Heart right ventricle (tissue), 16 donors: ENCODE data around the gene PRDM4. TPM values are rescaled to one million over a fixed set of nuclear protein-coding genes. Genes with fewer than 3 reads are reported as not detected.
"Not testable (repeated sequence)": the region's sequence is repeated elsewhere in the genome, so short reads cannot be mapped to it uniquely, and the experiment has no call there.

Source experiments
- ATAC-seq, 8 donors: fragments of 200-7000 bp; cut with Tn5 transposase; one replicate each; pipeline ENCODE4 v1.9.1; 2020; ENCODE audit warnings: mild to moderate bottlenecking in 8 of 8, moderate library complexity in 8 of 8, moderate number of reproducible peaks in 1 of 8
- DNase-seq, 2 donors: peaks; one replicate each; pipeline ENCODE4 v3.0.0-alpha.2; 2020
- H3K27ac ChIP-seq, 10 donors: fragments of 200-600 bp; sonication (generic) in 2 of 10; one replicate each; pipeline versions ENCODE4 v1.5.0 to v1.8.0; 2020 to 2022; ENCODE audit warnings: mild to moderate bottlenecking in 3 of 10
- H3K27me3 ChIP-seq, 7 donors: fragments of 200-600 bp; one replicate each; pipeline ENCODE4 v1.8.0; 2021 to 2022; ENCODE audit warnings: mild to moderate bottlenecking in 2 of 7
- H3K36me3 ChIP-seq, 9 donors: fragments of 200-600 bp; sonication (generic) in 1 of 9; one replicate each; pipeline versions ENCODE4 v1.5.0 to v1.8.0; 2020 to 2022; ENCODE audit warnings: mild to moderate bottlenecking in 2 of 9
- H3K4me1 ChIP-seq, 9 donors: fragments of 200-600 bp; sonication (generic) in 1 of 9; one replicate each; pipeline versions ENCODE4 v1.5.0 to v1.8.0; 2020 to 2022; ENCODE audit warnings: mild to moderate bottlenecking in 4 of 9
- H3K4me3 ChIP-seq, 10 donors: fragments of 200-600 bp; sonication (generic) in 2 of 10; one replicate each; pipeline versions ENCODE4 v1.5.0 to v1.8.0; 2020 to 2022; ENCODE audit warnings: mild to moderate bottlenecking in 7 of 10, moderate library complexity in 2 of 10
- H3K9me3 ChIP-seq, 11 donors: fragments of 200-600 bp in 10 of 11; sonication (generic) in 2 of 11; one replicate each; pipeline versions ENCODE4 v1.5.0 to v1.8.0; 2013 to 2022; ENCODE audit warnings: mild to moderate bottlenecking in 2 of 11, control low read depth in 1 of 11, moderate library complexity in 1 of 11
- CTCF ChIP-seq, 9 donors: fragments of 200-600 bp; sonication (generic) in 2 of 9; IDR thresholded peaks; one replicate each; pipeline versions ENCODE4 v1.5.0 to v1.8.0; 2021 to 2022; ENCODE audit warnings: antibody characterized with exemption in 9 of 9, mild to moderate bottlenecking in 5 of 9, moderate library complexity in 1 of 9
- WGBS, 2 donors: extraction: QIAGEN DNeasy Blood & Tissue Kit; methylation state at CpG; one replicate each; pipeline ENCODE4 v1.1.7; 2013; ENCODE audit warnings: inconsistent platforms in 1 of 2; 5-methylcytosine and 5-hydroxymethylcytosine counted together
- intact Hi-C, 10 donors: fragments of 100-400 bp; cut with DNase I; formaldehyde crosslinking; loops; one replicate each; pipeline versions ENCODE4 v1.11.1 to v1.14.2; 2022
- polyA plus RNA-seq, 2 donors: library from polyadenylated mRNA; stranded (reverse); fragments of 200-250 nt; gene quantifications; one replicate each; pipeline ENCODE4 v1.2.3, GENCODE V29; 2013
- total RNA-seq, 10 donors: library from RNA; stranded (reverse); fragmentation: NEBNext Ultra II Directional in 3 of 10; extraction: Animal tissue kit (Norgen Biotek cat#: 25700) in 3 of 10; gene quantifications; one replicate each; pipeline versions ENCODE4 v1.2.1 to v1.2.4, GENCODE V29; 2021 to 2023
- donor health status: Arrhythmogenic right ventricular cardiomyopathy.
- donor health status: ischemic (EF 13 %, LVEDD 7.1; RV severe dilation, severe dysfunction).
- donor health status: healthy with polysubstance abuse.
- donor health status: DM: no; HTN: yes; CAD: no.
- donor health status: DM: no; HTN: no; CAD: no.
- donor health status: ischemic (EF 25% LVEDD 6.9; RV normal size, moderate dysfunction).
- donor health status: ischemic (EF 25% LVEDD 5.7; RV mildly dilated, moderate dysfunction).
- donor health status: healthy.
- donor health status: DM: yes; HTN: yes; CAD: no.
- donor health status: Ischemic cardiomyopathy.
- donor health status: ischemic (EF 35%, LVEDD 5.7; RV mildly dilated, moderate dysfunction).
- donor health status: nonischemic (EF 11% LVEDD 7.7; RV severe dilation, severe dysfunction).
- donor health status: DM: yes; HTN: yes; CAD: no.
- donor health status: PGD.
- donor health status: ischemic (EF 29% LVEDD 5.4; RV normal size, mild dysfunction).
- donor health status: nonischemic (EF 23%, LVEDD 6.1; RV moderate dilation, normal function).

PRDM4 gene
- total and polyA plus RNA-seq, 12 donors: 6.1 to 15.4 (median 12.2) TPM

GRCh38 chr12:107718606-107719005 lies 42.3 kb downstream of the PRDM4 start:
- Histone ChIP-seq H3K36me3 (peaks cover 0 to 38% (median 12%) of the 10 kb centered on the region in 9 donors), H3K9me3 (peaks cover 0 to 8% (median 0%) of the 10 kb centered on the region in 11 donors), H3K27ac (no peak overlapping the region), H3K4me1 (no peaks in the 10 kb centered on the region), H3K27me3 (no peaks in the 10 kb centered on the region), H3K4me3 (no peak overlapping the region)
- no peak for ATAC-seq
- no peak for DNase-seq
- intact Hi-C loops: no loop called here
- TF ChIP-seq CTCF (IDR thresholded peaks at IDR 0.05): no peak
- 98 to 100% methylated on average over 1 of the region's 1 CpG for WGBS, 2 donors

- intact Hi-C loops: no loop called here
- no peaks in the 10 kb centered on the region for H3K27me3 ChIP-seq
- no peak for DNase-seq
- peaks cover 0 to 65% (median 33%) of the 10 kb centered on the region in 9 donors for H3K36me3 ChIP-seq
- no peak overlapping the region for H3K4me3 ChIP-seq
- H3K9me3 ChIP-seq: peaks cover 0 to 8% (median 0%) of the 10 kb centered on the region in 11 donors
- H3K4me1 ChIP-seq: no peaks in the 10 kb centered on the region
- ATAC-seq: no peak
- no peak for TF ChIP-seq CTCF (IDR thresholded peaks at IDR 0.05)
- H3K27ac ChIP-seq: no peak overlapping the region
These were observed 45.2 kb downstream of the PRDM4 start for GRCh38 chr12:107715780-107716179.

GRCh38 chr12:107705522-107705921 lies 55.4 kb downstream of the PRDM4 start:
- H3K27me3 ChIP-seq, ATAC-seq, H3K4me1 ChIP-seq, H3K27ac ChIP-seq, H3K4me3 ChIP-seq, DNase-seq: not testable (repeated sequence)
- peaks cover 0 to 93% (median 42%) of the 10 kb centered on the region in 9 donors for H3K36me3 ChIP-seq
- whole genome bisulfite sequencing, 2 donors: 97% methylated on average over 4 to 5 of the region's 5 CpGs
- intact Hi-C loops: loop anchor here in 1 of 10 donors (5.0 kb wide), 1 partner anchor 47 kb away; no protein-coding TSS in a partner anchor
- H3K9me3 ChIP-seq: peaks cover 0 to 19% (median 0%) of the 10 kb centered on the region in 11 donors

- Histone ChIP-seq H3K27me3 (no peaks in the 10 kb centered on the region), H3K27ac (no peak overlapping the region), H3K4me3 (no peak overlapping the region), H3K36me3 (peaks cover 0 to 93% (median 53%) of the 10 kb centered on the region in 9 donors), H3K9me3 (peaks cover 0 to 19% (median 0%) of the 10 kb centered on the region in 11 donors), H3K4me1 (peaks cover 0 to 8% (median 0%) of the 10 kb centered on the region in 9 donors)
- WGBS, 2 donors: 88 to 94% methylated on average over 5 of the region's 5 CpGs
- DNase-seq (no peak), ATAC-seq (no peak)
- TF ChIP-seq CTCF (IDR thresholded peaks at IDR 0.05): no peak
- intact Hi-C loops: no loop called here
These were observed 56.9 kb downstream of the PRDM4 start for GRCh38 chr12:107704041-107704440.

- 86 to 91% methylated on average over 4 of the region's 4 CpGs for WGBS, 2 donors
- intact Hi-C loops: no loop called here
- ATAC-seq (no peak), DNase-seq (no peak)
- H3K36me3 ChIP-seq: peaks cover 5 to 96% (median 72%) of the 10 kb centered on the region in 9 donors
- no peak for TF ChIP-seq CTCF (IDR thresholded peaks at IDR 0.05)
- peaks cover 0 to 8% (median 0%) of the 10 kb centered on the region in 9 donors for H3K4me1 ChIP-seq
- peak overlapping the region in 1 of 10 donors; percentile 28 for H3K27ac ChIP-seq
- peaks cover 0 to 19% (median 0%) of the 10 kb centered on the region in 11 donors for H3K9me3 ChIP-seq
- no peak overlapping the region for H3K4me3 ChIP-seq
- no peaks in the 10 kb centered on the region for H3K27me3 ChIP-seq
These were observed 58.8 kb downstream of the PRDM4 start for GRCh38 chr12:107702106-107702505.
